ENCODE measurements around the gene COX10.

COX10 gene

GRCh38 chr17:14070344-14070984 lies 1.2 kb downstream of the COX10 start:
- no peak for DNase-seq (ENCODE audit: low read depth)

DNA sequence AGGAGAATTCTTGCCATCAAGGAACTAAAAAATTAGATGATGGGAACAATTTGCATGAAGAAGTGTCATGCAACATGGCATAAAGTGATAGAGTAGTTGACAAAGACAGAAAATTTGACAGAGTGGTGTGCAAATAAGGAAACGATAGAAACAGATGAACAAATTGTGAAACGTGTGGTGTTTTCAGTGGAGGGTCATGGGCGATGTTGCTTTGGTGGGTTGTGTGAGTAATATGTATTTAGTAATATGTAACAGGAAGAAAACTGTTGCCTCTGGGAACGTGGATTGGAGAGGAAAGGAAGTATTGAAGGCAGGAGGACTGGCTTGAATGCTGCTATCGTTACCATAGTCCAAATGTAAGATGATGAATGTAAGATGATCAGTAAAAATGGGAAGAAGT lies 3.6 kb downstream of the COX10 start:
- DNase-seq (ENCODE audit: low read depth): no peak

DNA sequence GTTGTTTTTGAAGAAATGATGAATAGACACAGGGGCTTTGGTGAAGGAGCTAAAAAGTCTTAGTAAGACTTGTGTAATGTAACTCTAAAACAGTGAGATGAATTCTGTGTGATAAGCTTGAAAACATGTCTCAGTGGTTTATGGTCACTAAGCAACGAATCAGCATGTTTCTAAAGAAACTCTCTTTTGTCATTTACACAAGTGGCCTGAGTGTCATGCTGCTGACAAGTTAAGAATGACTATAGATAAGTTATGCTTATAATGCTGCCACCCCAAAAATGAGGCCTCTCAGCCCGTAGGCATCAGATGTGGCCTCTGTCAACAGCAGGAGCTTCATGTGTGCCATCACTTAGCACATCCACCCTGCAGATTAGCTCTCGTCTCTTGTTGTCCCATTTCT lies 8.7 kb downstream of the COX10 start:
- DNase-seq (ENCODE audit: low read depth): no peak

DNA sequence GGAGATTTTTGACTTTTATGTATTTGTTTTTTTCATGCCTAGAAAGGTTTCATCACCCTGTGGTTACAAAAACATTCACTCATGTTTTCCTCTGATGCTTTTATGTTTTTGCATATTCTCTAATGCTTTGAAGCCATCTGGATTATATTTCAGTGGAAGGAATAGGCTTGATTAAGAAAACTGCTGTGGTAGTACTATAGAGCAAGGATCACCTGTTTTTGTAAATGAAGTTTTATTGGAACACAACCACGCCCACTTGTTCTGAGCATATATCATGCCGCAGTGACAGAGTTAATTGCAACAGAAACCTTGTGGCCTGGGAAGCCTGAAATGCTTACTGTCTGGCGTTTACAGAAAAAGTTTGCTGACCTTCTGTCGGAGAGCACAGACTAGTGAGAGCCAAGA lies 11.5 kb downstream of the COX10 start:
- no peak for DNase-seq (ENCODE audit: low read depth)

DNA sequence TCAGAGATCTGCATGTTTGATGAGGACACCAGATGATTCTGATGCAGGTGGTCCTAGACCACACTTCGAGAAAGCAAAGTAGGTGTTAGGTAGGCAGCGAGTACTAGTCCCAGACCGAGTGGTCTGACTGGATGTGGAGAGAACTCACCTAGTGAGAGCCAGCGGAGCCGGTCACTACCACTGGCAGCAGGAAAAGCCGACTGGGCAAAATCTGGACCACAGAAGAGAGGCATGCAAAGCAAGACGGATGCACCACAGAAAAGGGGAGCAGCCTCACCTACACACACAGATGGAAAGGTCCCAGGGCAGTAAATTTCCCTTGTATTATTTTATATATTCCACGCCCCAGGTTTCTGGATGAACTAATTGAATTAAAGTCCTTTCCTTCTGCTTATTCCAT lies 13.5 kb downstream of the COX10 start:
- DNase-seq (ENCODE audit: low read depth): no peak

- no peak for DNase-seq (ENCODE audit: low read depth)
Observed at GRCh38 chr17:14084955-14085354, 15.7 kb downstream of the COX10 start.

- DNase-seq (ENCODE audit: low read depth): no peak
Observed at GRCh38 chr17:14086189-14086588, 16.9 kb downstream of the COX10 start.

DNA sequence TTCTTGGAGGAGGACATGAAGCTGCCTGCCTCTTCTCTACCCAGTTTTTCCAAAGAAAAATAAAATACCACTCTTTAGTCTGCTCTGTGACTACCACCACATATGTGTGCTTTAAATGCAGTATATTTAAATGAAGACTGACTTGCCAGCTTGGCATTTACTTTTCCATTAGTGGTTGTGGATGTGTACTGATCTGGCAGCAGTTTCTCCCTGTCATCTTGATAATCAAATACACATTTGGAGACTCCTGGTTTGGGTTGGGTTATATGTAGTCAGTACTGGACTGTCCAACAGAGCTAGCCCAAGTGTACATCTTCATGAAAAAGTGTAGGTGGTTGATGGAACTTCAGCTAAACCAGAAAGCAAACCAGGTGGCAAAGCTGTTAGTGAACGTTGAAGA lies 19.9 kb downstream of the COX10 start:
- no peak for DNase-seq (ENCODE audit: low read depth)

DNA sequence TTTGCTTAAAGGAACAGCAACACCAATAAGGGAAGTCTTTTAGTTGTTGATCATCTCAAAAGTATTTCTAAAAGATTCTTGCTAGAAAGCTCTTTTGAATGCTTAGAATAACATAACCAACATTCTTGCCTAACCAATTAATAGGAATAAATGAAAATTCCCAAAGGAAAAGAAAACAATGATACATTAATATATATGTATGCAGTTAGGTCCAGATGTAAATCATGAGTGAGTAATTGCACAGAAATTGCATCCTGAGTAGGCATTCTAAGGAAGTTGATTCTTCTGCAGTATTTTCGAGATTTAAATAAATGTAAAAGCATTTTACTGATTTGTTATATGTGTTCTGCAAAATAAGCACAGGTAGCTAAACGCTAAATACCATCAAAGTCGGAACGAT lies 22.1 kb downstream of the COX10 start:
- DNase-seq (ENCODE audit: low read depth): no peak

- DNase-seq (ENCODE audit: low read depth): no peak
Observed at GRCh38 chr17:14092808-14093207, 23.5 kb downstream of the COX10 start.

DNA sequence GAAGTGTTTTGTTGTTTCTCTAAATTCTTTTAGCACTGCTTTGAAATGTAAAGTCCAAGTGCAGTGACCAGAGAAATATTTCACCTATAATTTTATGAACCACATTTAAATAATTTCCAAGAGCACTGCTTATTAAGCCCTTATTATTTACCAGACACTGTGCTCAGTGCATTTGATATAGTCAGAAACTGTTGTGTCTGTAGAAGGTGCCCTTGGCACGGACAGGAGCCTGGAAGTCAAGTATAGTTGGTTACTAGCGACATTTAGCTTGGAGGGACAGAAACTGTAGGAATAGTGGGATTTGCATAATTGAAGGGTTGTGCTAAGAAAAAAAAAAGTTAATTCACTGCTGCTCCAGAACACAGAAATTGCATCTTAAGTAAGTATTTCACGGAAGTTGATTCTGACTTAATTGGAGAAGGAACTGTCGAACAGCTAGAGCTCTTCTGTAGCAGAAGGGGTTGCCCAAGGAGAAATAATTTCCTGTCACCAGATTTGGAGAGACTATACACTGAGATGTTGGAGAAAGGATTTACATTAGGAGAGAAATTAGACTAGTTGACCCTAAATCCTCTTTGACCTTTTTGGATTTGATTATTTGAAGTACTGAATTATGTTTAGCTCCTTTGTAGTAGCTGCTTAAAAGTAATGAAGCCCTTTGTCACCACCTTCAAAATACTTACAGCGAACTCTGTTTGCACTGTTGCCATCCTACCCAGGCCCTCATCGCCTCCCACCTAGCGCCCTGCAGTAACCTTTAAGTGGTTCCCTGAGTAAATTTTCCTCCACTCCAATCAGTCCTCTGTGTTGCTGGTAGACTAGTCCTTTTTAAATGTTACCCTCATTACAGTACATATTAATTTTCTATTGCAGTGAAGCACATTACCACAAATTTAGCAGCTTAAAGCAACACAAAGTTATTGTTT lies 25.6 kb downstream of the COX10 start:
- DNase-seq (ENCODE audit: low read depth): no peak

DNA sequence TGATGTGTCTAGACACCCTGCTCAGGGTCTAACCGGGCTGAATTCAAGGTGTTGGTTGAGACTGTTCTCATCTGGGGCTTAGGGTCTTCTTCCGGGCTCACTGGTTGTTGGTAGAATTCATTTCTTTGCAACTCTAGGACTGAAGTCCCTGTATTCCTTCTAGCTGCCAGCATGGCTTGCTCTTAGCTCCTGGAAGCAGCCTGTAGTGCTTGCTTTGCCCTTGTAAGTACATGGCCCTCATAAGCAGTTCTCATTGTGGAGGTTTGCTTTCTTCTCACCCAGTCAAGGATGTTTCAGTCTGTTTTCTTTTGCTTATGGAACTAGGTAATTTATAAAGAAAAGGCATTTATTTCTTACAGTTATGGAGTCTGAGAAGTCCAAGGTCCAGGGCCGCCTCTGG lies 26.3 kb downstream of the COX10 start:
- no peak for DNase-seq (ENCODE audit: low read depth)

DNA sequence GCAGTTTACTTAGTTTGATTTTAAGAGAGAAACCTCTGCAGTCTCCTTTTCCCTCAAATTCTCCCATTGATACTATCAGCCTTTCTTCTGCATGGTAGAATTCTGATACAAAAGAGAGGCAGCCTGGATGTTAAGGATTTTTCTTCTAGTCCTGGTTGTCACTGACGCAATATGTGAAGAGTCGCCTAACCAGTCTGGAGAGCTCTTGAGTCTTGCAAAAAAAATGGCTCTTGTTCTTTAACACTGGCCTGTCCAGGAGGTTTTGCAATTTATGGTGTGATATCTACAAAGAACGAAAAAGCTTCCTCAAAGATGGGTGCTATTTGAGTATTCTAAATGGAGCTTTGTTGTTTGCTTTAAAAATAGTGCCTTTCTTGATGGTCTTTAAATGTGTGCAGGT lies 28.9 kb downstream of the COX10 start:
- DNase-seq (ENCODE audit: low read depth): no peak

DNA sequence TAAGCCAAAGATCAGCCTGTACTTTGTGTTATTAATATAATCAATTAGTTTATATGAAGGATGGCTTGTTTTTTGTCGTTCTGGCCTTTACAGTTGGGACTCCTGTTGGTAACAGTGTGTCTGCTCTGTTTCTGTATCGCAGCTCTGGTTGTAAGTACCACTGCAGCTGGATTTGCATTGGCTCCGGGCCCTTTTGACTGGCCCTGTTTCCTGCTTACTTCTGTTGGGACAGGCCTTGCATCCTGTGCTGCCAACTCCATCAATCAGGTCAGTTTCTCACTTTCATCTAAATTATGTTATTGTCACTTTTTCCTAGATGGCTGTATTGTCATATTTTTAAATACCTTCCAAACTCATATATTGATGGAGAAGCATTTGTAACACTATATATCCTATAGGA lies 32.7 kb downstream of the COX10 start:
- DNase-seq (ENCODE audit: low read depth): no peak

DNA sequence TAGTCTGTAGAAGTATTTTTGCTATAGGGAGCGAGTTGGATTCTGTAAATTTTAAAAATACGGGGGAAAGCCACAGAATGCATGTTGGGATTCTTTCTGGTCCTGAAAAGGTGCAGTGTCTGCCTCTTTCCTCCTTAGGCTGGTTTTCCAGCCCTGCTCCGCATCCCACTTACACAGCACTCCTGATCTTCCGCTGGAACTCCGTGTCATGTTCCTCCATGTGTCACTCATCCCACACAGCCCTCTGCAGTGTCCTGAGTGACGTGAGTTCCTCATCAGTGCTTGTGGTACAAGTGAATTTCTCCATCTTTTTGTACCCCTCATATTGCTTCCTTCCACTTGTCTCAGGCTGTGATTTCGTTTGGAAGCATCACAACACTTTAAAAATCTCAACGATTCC lies 34.5 kb downstream of the COX10 start:
- no peak for DNase-seq (ENCODE audit: low read depth)

- DNase-seq (ENCODE audit: low read depth): no peak
Observed at GRCh38 chr17:14104734-14105133, 35.4 kb downstream of the COX10 start.

GRCh38 chr17:14107889-14108288 lies 38.6 kb downstream of the COX10 start:
- no peak for DNase-seq (ENCODE audit: low read depth)

GRCh38 chr17:14112407-14112806 lies 43.1 kb downstream of the COX10 start:
- no peak for DNase-seq (ENCODE audit: low read depth)

DNA sequence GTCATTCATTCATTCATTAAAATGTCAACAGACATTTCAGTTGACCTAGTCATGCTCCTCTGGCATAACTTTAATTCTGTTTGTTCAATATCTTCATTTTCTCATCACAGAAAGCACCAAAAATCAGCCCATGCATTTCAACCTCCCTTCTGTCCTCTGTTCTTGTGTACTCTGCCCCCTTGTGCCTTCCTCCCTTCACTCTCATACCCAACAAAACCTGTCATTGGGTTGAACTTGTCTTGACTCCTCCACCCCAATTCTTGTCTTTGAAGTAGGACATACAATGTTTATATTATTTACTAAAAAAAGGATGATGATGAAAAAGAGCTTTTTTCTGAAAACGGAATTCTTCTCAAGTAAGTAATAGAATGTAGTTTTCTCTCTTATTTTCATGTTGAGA lies 43.8 kb downstream of the COX10 start:
- DNase-seq (ENCODE audit: low read depth): no peak

GRCh38 chr17:14116263-14117024 lies 47.1 kb downstream of the COX10 start:
- DNase-seq (ENCODE audit: low read depth): no peak

DNA sequence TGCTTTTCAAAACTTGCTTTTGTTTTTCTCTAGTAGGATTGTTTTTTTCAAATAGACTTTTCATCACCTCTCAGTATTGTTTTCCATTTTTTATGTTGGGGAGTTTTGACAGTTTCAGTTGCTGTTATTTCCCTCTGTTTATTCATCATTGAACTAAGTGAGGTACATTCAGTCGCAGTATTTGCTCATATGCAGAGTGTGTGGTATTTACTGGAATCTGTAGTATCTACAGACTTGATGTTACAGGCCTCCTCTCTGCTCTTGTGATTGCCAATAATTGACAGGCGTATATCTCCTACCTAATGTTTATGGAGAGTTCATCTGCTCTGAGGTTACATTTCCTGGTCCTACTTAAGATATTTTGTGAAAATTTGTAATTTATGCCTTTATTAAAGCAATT lies 49.6 kb downstream of the COX10 start:
- no peak for DNase-seq (ENCODE audit: low read depth)

DNA sequence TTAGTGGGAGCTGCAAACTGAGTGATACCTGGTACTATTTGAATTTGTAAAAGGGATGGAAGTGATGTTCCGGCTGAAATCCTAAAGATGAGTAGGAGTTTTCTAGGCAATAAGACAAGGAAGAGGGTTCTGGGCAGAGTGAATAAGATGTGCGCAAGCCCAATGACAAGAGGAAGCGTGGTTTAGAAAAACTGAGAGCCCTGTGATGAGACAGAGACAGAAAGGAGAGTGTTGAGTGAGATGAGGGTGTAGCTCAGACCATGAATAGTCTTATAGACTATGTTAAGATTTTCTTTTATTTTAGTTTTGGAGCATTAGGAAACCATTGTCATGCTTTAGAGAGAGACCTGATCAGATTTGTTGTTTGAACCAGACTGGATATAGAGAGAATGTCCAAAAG lies 50.2 kb downstream of the COX10 start:
- DNase-seq (ENCODE audit: low read depth): no peak

- DNase-seq (ENCODE audit: low read depth): no peak
Observed at GRCh38 chr17:14121952-14122351, 52.6 kb downstream of the COX10 start.
